GM12875 (cell line): ENCODE data around the gene FIGN.

Source experiments
- H3K4me3 ChIP-seq: one replicate; pipeline ENCODE4 v1.5.1; 2011; ENCODE audit warnings: low read depth, low read length, control low read depth
- CTCF ChIP-seq: IDR thresholded peaks from 2 replicates; pipeline ENCODE4 v1.5.1; 2011; ENCODE audit warnings: low read depth, mild to moderate bottlenecking, control low read depth, inconsistent platforms, low read length, moderate library complexity, borderline replicate concordance; ENCODE audit not compliant: insufficient read depth

The FIGN gene

GRCh38 chr2:163687217-163687616, 48.6 kb downstream of the FIGN start:
- no peak for TF ChIP-seq CTCF
- H3K4me3 ChIP-seq: no peak overlapping the region

GRCh38 chr2:163686289-163686688, 49.5 kb downstream of the FIGN start:
- TF ChIP-seq CTCF: no peak
- H3K4me3 ChIP-seq: no peak overlapping the region

- H3K4me3 ChIP-seq: no peak overlapping the region
- no peak for TF ChIP-seq CTCF
Observed at GRCh38 chr2:163682695-163683094, 53.1 kb downstream of the FIGN start.

GRCh38 chr2:163681745-163682144, 54.1 kb downstream of the FIGN start:
- no peak for TF ChIP-seq CTCF
- no peak overlapping the region for H3K4me3 ChIP-seq

- no peak overlapping the region for H3K4me3 ChIP-seq
- no peak for TF ChIP-seq CTCF
Observed at GRCh38 chr2:163675388-163675787, 60.4 kb downstream of the FIGN start.

GRCh38 chr2:163673522-163673921, 62.3 kb downstream of the FIGN start:
- no peak for TF ChIP-seq CTCF
- no peak overlapping the region for H3K4me3 ChIP-seq

GRCh38 chr2:163670929-163671328, 64.9 kb downstream of the FIGN start:
- no peak overlapping the region for H3K4me3 ChIP-seq
- no peak for TF ChIP-seq CTCF
